ENCODE results near the gene FAM184A.
A peak's percentile ranks its signal among the peaks of the same experiment; 100 is the strongest.

Gene FAM184A

GRCh38 chr6:118917546-118918328 lies 160.7 kb downstream of the FAM184A start:
- DNase-seq (ENCODE audit: insufficient read length, low spot score) (no peak), FAIRE-seq (peak; percentile 21)
- no peak for TF ChIP-seq CTCF (IDR thresholded peaks at IDR 0.05; ENCODE audit: insufficient read depth, missing control alignments)

GRCh38 chr6:118914598-118914997 lies 163.9 kb downstream of the FAM184A start:
- no peak for FAIRE-seq
- no peak for TF ChIP-seq CTCF (IDR thresholded peaks at IDR 0.05; ENCODE audit: insufficient read depth, missing control alignments)
- DNase-seq (ENCODE audit: insufficient read length, low spot score): no peak

GRCh38 chr6:118913161-118913560 lies 165.3 kb downstream of the FAM184A start:
- no peak for DNase-seq (ENCODE audit: insufficient read length, low spot score)
- peak; percentile 77 for FAIRE-seq
- peak; percentile 13 for TF ChIP-seq CTCF (IDR thresholded peaks at IDR 0.05; ENCODE audit: insufficient read depth, missing control alignments)

- no peak for DNase-seq (ENCODE audit: insufficient read length, low spot score)
- peak; percentile 97 for FAIRE-seq
- TF ChIP-seq CTCF (IDR thresholded peaks at IDR 0.05; ENCODE audit: insufficient read depth, missing control alignments): no peak
These were observed 165.8 kb downstream of the FAM184A start for GRCh38 chr6:118912646-118913045.
